ENCODE measurements around the gene EPHB2.

EPHB2 gene

DNA sequence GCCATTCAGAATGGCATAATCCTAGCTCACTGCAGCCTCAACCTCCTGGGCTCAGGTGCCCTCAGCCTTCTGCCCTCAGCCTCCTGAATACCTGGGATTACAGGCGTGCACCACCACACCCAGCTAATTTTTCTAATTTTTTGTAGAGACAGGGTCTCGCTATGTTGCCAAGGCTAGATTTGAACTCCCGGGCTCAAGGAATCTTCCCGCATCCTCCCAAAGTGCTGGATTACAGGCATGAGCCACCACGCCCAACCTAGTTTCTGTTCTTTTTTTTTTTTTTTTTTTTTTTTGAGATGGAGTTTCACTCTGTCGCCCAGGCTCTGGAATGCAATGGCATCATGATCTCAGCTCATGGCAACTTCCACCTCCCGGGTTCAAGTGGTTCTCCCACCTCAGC, 153.1 kb downstream of the EPHB2 start:
- Histone ChIP-seq H3K4me3 (ENCODE audit: low read depth, low read length) (no peak overlapping the region), H3K4me1 (ENCODE audit: control insufficient read depth, insufficient read depth, low read length) (no peaks in the 10 kb centered on the region), H3K36me3 (ENCODE audit: control insufficient read depth in 2 of 2, insufficient read depth in 1 of 2, low read length in 2 of 2) (peaks cover 0 to 26% of the 10 kb centered on the region in 2 experiments; a peak in 1 of 3 replicates), H3K9me3 (ENCODE audit: control insufficient read depth, insufficient read depth, low read depth, low read length) (no peaks in the 10 kb centered on the region), H3K27ac (ENCODE audit: extremely low read depth, low read depth, low read length) (no peak overlapping the region)
- CTCF ChIA-PET, result interaction anchor here (0.9 to 4.7 kb wide), 4 partner anchors 11 to 160 kb away, joined by 3 to 64 read pairs (median 14); no protein-coding TSS in a partner anchor
- POLR2A ChIA-PET, result no interaction called here
- TF ChIP-seq ZNF747 (tag by site-specific recombination; IDR thresholded peaks at IDR 0.05) (no peak), ZBTB17 (tag by site-specific recombination; IDR thresholded peaks at IDR 0.05) (no peak), HOXA7 (CRISPR knock-in tag; IDR thresholded peaks at IDR 0.05; ENCODE audit: borderline replicate concordance) (no peak), ZNF548 (tag by site-specific recombination; IDR thresholded peaks at IDR 0.05) (no peak), WT1 (tag by site-specific recombination; IDR thresholded peaks at IDR 0.05) (no peak), MYNN (tag by site-specific recombination; IDR thresholded peaks at IDR 0.05; ENCODE audit: borderline replicate concordance) (no peak)
- TF ChIP-seq, protein P1, sequence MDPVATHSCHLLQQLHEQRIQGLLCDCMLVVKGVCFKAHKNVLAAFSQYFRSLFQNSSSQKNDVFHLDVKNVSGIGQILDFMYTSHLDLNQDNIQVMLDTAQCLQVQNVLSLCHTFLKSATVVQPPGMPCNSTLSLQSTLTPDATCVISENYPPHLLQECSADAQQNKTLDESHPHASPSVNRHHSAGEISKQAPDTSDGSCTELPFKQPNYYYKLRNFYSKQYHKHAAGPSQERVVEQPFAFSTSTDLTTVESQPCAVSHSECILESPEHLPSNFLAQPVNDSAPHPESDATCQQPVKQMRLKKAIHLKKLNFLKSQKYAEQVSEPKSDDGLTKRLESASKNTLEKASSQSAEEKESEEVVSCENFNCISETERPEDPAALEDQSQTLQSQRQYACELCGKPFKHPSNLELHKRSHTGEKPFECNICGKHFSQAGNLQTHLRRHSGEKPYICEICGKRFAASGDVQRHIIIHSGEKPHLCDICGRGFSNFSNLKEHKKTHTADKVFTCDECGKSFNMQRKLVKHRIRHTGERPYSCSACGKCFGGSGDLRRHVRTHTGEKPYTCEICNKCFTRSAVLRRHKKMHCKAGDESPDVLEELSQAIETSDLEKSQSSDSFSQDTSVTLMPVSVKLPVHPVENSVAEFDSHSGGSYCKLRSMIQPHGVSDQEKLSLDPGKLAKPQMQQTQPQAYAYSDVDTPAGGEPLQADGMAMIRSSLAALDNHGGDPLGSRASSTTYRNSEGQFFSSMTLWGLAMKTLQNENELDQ (tag by site-specific recombination; IDR thresholded peaks at IDR 0.05; ENCODE audit: low read depth), result no peak
- TF ChIP-seq, protein P2, sequence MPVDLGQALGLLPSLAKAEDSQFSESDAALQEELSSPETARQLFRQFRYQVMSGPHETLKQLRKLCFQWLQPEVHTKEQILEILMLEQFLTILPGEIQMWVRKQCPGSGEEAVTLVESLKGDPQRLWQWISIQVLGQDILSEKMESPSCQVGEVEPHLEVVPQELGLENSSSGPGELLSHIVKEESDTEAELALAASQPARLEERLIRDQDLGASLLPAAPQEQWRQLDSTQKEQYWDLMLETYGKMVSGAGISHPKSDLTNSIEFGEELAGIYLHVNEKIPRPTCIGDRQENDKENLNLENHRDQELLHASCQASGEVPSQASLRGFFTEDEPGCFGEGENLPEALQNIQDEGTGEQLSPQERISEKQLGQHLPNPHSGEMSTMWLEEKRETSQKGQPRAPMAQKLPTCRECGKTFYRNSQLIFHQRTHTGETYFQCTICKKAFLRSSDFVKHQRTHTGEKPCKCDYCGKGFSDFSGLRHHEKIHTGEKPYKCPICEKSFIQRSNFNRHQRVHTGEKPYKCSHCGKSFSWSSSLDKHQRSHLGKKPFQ (tag by site-specific recombination; IDR thresholded peaks at IDR 0.05), result no peak

DNA sequence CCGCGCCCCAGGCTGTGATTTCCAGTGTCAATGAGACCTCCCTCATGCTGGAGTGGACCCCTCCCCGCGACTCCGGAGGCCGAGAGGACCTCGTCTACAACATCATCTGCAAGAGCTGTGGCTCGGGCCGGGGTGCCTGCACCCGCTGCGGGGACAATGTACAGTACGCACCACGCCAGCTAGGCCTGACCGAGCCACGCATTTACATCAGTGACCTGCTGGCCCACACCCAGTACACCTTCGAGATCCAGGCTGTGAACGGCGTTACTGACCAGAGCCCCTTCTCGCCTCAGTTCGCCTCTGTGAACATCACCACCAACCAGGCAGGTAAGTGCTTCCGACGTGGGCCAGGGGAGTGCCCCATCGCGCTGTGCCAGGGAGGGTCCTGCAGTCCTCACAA, 154.2 kb downstream of the EPHB2 start:
- Histone ChIP-seq H3K4me1 (ENCODE audit: control insufficient read depth, insufficient read depth, low read length) (no peaks in the 10 kb centered on the region), H3K36me3 (ENCODE audit: control insufficient read depth in 2 of 2, insufficient read depth in 1 of 2, low read length in 2 of 2) (peaks cover 0 to 26% of the 10 kb centered on the region in 2 experiments; a peak in 1 of 3 replicates), H3K4me3 (ENCODE audit: low read depth, low read length) (no peak overlapping the region), H3K9me3 (ENCODE audit: control insufficient read depth, insufficient read depth, low read depth, low read length) (no peaks in the 10 kb centered on the region), H3K27ac (ENCODE audit: extremely low read depth, low read depth, low read length) (no peak overlapping the region)
- CTCF ChIA-PET, result interaction anchor here (0.7 to 4.7 kb wide), 3 partner anchors 13 to 161 kb away, joined by 4 to 64 read pairs (median 6); no protein-coding TSS in a partner anchor
- TF ChIP-seq MZF1 (tag by site-specific recombination; IDR thresholded peaks at IDR 0.05; ENCODE audit: borderline replicate concordance) (no peak), ZNF701 (tag by site-specific recombination; IDR thresholded peaks at IDR 0.05) (no peak), ZNF146 (tag by site-specific recombination; IDR thresholded peaks at IDR 0.05) (no peak)
- TF ChIP-seq, protein P3, sequence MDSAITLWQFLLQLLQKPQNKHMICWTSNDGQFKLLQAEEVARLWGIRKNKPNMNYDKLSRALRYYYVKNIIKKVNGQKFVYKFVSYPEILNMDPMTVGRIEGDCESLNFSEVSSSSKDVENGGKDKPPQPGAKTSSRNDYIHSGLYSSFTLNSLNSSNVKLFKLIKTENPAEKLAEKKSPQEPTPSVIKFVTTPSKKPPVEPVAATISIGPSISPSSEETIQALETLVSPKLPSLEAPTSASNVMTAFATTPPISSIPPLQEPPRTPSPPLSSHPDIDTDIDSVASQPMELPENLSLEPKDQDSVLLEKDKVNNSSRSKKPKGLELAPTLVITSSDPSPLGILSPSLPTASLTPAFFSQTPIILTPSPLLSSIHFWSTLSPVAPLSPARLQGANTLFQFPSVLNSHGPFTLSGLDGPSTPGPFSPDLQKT (IDR thresholded peaks at IDR 0.05; ENCODE audit: borderline replicate concordance, low read depth, low read length), result no peak
- TF ChIP-seq, protein P4, sequence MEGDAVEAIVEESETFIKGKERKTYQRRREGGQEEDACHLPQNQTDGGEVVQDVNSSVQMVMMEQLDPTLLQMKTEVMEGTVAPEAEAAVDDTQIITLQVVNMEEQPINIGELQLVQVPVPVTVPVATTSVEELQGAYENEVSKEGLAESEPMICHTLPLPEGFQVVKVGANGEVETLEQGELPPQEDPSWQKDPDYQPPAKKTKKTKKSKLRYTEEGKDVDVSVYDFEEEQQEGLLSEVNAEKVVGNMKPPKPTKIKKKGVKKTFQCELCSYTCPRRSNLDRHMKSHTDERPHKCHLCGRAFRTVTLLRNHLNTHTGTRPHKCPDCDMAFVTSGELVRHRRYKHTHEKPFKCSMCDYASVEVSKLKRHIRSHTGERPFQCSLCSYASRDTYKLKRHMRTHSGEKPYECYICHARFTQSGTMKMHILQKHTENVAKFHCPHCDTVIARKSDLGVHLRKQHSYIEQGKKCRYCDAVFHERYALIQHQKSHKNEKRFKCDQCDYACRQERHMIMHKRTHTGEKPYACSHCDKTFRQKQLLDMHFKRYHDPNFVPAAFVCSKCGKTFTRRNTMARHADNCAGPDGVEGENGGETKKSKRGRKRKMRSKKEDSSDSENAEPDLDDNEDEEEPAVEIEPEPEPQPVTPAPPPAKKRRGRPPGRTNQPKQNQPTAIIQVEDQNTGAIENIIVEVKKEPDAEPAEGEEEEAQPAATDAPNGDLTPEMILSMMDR (tag by site-specific recombination; IDR thresholded peaks at IDR 0.05), result no peak
- POLR2A ChIA-PET, result no interaction called here

DNA sequence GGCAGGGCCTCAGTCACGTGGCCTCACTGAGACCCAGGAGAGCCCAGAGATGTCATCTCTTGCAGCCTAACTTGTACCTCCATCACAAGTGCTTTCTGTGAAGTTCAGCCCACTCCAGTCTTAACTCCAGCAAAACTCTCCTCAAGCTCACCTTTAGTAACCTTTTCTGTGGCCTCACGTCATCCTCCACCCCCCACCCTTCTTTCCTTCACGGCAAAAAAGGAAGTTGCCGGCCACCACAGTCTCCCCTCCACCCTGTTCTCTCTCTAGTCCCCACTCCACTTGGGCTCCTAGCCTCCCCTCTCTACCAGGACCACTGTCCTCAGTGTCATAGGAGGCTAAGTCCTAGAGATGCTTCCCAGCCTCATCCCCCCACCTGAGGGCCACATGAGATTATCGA, 155.1 kb downstream of the EPHB2 start:
- POLR2A ChIA-PET, result no interaction called here
- Histone ChIP-seq H3K36me3 (ENCODE audit: control insufficient read depth in 2 of 2, insufficient read depth in 1 of 2, low read length in 2 of 2) (peaks cover 0 to 26% of the 10 kb centered on the region in 2 experiments; a peak in 1 of 3 replicates), H3K9me3 (ENCODE audit: control insufficient read depth, insufficient read depth, low read depth, low read length) (no peaks in the 10 kb centered on the region), H3K4me1 (ENCODE audit: control insufficient read depth, insufficient read depth, low read length) (no peaks in the 10 kb centered on the region), H3K27ac (ENCODE audit: extremely low read depth, low read depth, low read length) (no peak overlapping the region), H3K4me3 (ENCODE audit: low read depth, low read length) (no peak overlapping the region)
- CTCF ChIA-PET, result interaction anchor here (0.7 to 0.9 kb wide), 3 partner anchors 23 to 161 kb away, joined by 3 to 4 read pairs (median 3); no protein-coding TSS in a partner anchor
- no peak for TF ChIP-seq ZNF23 (tag by site-specific recombination; IDR thresholded peaks at IDR 0.05; ENCODE audit: borderline replicate concordance)
- no peak for TF ChIP-seq ZNF112 (tag by site-specific recombination; IDR thresholded peaks at IDR 0.05)
- no peak for TF ChIP-seq YY2 (tag by site-specific recombination; IDR thresholded peaks at IDR 0.05)
- no peak for TF ChIP-seq ZBTB1 (tag by site-specific recombination; IDR thresholded peaks at IDR 0.05)
- TF ChIP-seq ZNF48 (tag by site-specific recombination; IDR thresholded peaks at IDR 0.05), result no peak
- TF ChIP-seq, protein P1 (tag by site-specific recombination; IDR thresholded peaks at IDR 0.05; ENCODE audit: low read depth), result no peak
- no peak for TF ChIP-seq ZNF791 (tag by site-specific recombination; IDR thresholded peaks at IDR 0.05)
- TF ChIP-seq ZNF843 (tag by site-specific recombination; IDR thresholded peaks at IDR 0.05), result no peak

Measured in HEK293 (cell line).